Gastroesophageal sphincter (tissue), 3 donors: ENCODE measurements around the gene MAST3.

Experiments
- POLR2A ChIP-seq, 2 donors: fragments of 450-650 bp; IDR thresholded peaks; one replicate each; pipeline ENCODE4 v1.6.1; 2017; ENCODE audit warnings: antibody characterized with exemption in 2 of 2, mild to moderate bottlenecking in 2 of 2, moderate library complexity in 1 of 2
- TF ChIP-seq, protein P1 (sequence below), 4 experiments: fragments of 200-600 bp in 2 of 4; fragments of 450-650 bp in 2 of 4; sonication (generic) in 1 of 4; IDR thresholded peaks; one replicate each; pipeline ENCODE4 v1.5.1; 2017 to 2019; ENCODE audit warnings: antibody characterized with exemption in 4 of 4, mild to moderate bottlenecking in 2 of 4, moderate library complexity in 2 of 4

- TF ChIP-seq POLR2A (IDR thresholded peaks at IDR 0.05) = no peak
- TF ChIP-seq, protein P1, sequence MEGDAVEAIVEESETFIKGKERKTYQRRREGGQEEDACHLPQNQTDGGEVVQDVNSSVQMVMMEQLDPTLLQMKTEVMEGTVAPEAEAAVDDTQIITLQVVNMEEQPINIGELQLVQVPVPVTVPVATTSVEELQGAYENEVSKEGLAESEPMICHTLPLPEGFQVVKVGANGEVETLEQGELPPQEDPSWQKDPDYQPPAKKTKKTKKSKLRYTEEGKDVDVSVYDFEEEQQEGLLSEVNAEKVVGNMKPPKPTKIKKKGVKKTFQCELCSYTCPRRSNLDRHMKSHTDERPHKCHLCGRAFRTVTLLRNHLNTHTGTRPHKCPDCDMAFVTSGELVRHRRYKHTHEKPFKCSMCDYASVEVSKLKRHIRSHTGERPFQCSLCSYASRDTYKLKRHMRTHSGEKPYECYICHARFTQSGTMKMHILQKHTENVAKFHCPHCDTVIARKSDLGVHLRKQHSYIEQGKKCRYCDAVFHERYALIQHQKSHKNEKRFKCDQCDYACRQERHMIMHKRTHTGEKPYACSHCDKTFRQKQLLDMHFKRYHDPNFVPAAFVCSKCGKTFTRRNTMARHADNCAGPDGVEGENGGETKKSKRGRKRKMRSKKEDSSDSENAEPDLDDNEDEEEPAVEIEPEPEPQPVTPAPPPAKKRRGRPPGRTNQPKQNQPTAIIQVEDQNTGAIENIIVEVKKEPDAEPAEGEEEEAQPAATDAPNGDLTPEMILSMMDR (IDR thresholded peaks at IDR 0.05) = no peak
Observed at GRCh38 chr19:18062028-18062427, 35.5 kb upstream of the MAST3 start.
